Osteocyte (in vitro differentiated cells): ENCODE measurements around the gene TMEM72. TPM values are rescaled to one million over a fixed set of nuclear protein-coding genes. Genes with fewer than 3 reads are reported as not detected.
A peak's percentile ranks its signal among the peaks of the same experiment; 100 is the strongest.

ENCODE experiments used
- DNase-seq: peaks from one replicate; pipeline ENCODE4 v3.0.0; 2021; ENCODE audit warnings: mixed read lengths; ENCODE audit not compliant: unreplicated experiment; ENCODE audit errors: extremely low spot score
- H3K27ac Mint-ChIP-seq: one replicate; pipeline ENCODE4 v1.8.0; 2021; ENCODE audit warnings: mild to moderate bottlenecking, mixed read lengths; ENCODE audit not compliant: unreplicated experiment
- H3K27me3 Mint-ChIP-seq: one replicate; pipeline ENCODE4 v1.8.0; 2021; ENCODE audit warnings: mixed read lengths; ENCODE audit not compliant: unreplicated experiment
- H3K36me3 Mint-ChIP-seq: one replicate; pipeline ENCODE4 v1.8.0; 2021; ENCODE audit warnings: mixed read lengths; ENCODE audit not compliant: unreplicated experiment
- H3K4me1 Mint-ChIP-seq: one replicate; pipeline ENCODE4 v1.8.0; 2021; ENCODE audit warnings: mixed read lengths; ENCODE audit not compliant: unreplicated experiment
- H3K4me3 Mint-ChIP-seq: one replicate; pipeline ENCODE4 v1.8.0; 2021; ENCODE audit warnings: mild to moderate bottlenecking, moderate library complexity, mixed read lengths; ENCODE audit not compliant: unreplicated experiment
- H3K9me3 Mint-ChIP-seq: one replicate; pipeline ENCODE4 v1.8.0; 2021; ENCODE audit warnings: mixed read lengths; ENCODE audit not compliant: unreplicated experiment
- CTCF ChIP-seq: fragments of 200-600 bp; sonication (generic); IDR thresholded peaks from 2 replicates; pipeline ENCODE4 v1.5.0; 2021; ENCODE audit warnings: antibody characterized with exemption, mild to moderate bottlenecking, moderate library complexity
- total RNA-seq: library from RNA; stranded (reverse); gene quantifications from 2 replicates; pipeline ENCODE4 v1.2.1, GENCODE V29; 2021

TMEM72 gene
- total RNA-seq, 1 donor from 2014 or later = not detected

GRCh38 chr10:44950326-44951225 lies 39.4 kb downstream of the TMEM72 start:
- no peaks in the 10 kb centered on the region for H3K36me3 Mint-ChIP-seq
- H3K27ac Mint-ChIP-seq = no peak overlapping the region
- no peak for DNase-seq
- H3K4me1 Mint-ChIP-seq = peaks cover 26% of the 10 kb centered on the region
- H3K27me3 Mint-ChIP-seq = no peaks in the 10 kb centered on the region
- TF ChIP-seq CTCF = no peak
- H3K9me3 Mint-ChIP-seq = peaks cover under 1% of the 10 kb centered on the region
- H3K4me3 Mint-ChIP-seq = no peak overlapping the region

DNA sequence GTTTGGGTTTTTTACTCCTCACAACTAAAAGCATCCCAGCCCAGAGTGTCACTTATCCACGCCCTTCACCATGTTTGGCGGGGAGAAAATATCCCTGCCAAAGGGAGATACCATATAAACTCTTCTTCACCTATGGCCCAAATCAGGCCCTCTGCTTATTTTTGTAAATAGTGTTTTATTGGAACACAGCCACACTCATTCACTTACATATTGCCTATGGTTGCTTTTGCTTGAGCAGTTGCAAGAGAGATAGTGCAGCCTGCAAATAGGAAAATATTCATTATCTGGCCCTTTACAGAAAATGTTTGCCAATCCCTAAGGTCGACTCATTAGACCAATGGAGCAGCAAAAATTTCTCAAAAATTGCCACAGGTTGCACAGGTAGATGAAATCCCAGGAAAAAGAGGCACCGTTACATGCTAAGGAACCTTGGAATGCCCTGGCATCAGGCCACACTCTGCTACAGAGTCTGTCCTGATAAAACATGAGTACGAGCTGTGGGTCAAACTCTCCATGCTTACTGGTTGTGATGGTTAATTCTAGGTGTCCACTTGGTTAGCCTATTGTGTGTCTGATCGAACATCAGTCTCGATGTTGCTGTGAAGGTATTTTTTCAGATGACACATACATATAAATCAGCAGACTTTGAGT lies 40.6 kb downstream of the TMEM72 start:
- Mint-ChIP-seq H3K27me3 (no peaks in the 10 kb centered on the region), H3K4me1 (peaks cover 26% of the 10 kb centered on the region), H3K27ac (no peak overlapping the region), H3K36me3 (peaks cover 8% of the 10 kb centered on the region), H3K4me3 (no peak overlapping the region), H3K9me3 (no peaks in the 10 kb centered on the region)
- no peak for DNase-seq
- TF ChIP-seq CTCF = no peak

DNA sequence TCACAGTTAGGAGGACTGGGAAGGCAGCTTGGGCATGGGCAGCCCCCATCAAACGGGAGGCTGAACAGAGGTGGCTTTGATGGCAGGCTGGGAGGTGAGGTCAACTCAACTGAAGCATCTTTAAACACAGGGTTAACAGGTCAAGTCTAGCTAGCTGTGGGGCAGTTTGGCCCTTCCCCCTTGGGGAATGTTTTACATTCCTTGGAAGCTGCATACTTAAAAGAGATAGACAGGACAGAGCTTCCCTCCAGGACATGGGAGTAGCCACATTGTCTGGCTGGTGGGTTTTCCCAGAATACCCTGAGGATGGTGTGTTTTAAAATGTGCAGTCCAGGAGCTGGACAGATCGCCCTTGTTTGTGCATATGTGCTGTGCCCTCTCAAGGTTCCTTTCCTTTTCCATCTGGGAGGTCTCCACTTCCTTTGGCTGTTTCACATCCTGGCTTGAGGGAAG lies 41.7 kb downstream of the TMEM72 start:
- Mint-ChIP-seq H3K4me3 (no peak overlapping the region), H3K27ac (peak overlapping the region; percentile 32), H3K27me3 (no peaks in the 10 kb centered on the region), H3K36me3 (peaks cover 8% of the 10 kb centered on the region), H3K4me1 (peaks cover 30% of the 10 kb centered on the region), H3K9me3 (peaks cover 4% of the 10 kb centered on the region)
- TF ChIP-seq CTCF = no peak
- no peak for DNase-seq

DNA sequence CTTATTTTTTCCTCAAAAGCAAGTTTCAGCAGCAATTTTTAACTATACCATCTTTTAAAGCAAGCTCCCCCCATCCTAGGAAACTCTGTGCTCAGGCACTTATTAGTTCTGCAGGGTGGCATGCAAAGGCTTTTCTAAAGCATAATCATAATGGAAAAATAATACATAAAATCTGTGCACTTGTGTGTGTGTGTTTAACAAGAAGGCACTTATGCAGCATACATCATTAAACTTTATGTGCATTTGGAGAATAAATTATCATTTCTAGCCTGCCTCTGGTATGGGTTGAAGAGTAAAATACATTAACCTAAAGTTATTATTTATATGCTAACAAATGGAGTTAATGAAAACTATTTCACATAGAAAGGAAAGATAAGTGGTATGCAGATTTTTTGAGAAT lies 42.9 kb downstream of the TMEM72 start:
- no peak overlapping the region for H3K27ac Mint-ChIP-seq
- no peak for DNase-seq
- H3K27me3 Mint-ChIP-seq = no peaks in the 10 kb centered on the region
- H3K9me3 Mint-ChIP-seq = peaks cover 4% of the 10 kb centered on the region
- peaks cover 8% of the 10 kb centered on the region for H3K36me3 Mint-ChIP-seq
- TF ChIP-seq CTCF = no peak
- H3K4me1 Mint-ChIP-seq = peaks cover 41% of the 10 kb centered on the region
- H3K4me3 Mint-ChIP-seq = no peak overlapping the region

- peaks cover 41% of the 10 kb centered on the region for H3K4me1 Mint-ChIP-seq
- no peak overlapping the region for H3K4me3 Mint-ChIP-seq
Measured at GRCh38 chr10:44954962-44955361, 43.8 kb downstream of the TMEM72 start.

More at GRCh38 chr10:44954962-44955361, 43.8 kb downstream of the TMEM72 start:
- TF ChIP-seq CTCF = no peak
- Mint-ChIP-seq H3K9me3 (peaks cover 4% of the 10 kb centered on the region), H3K36me3 (peaks cover 8% of the 10 kb centered on the region), H3K27me3 (no peaks in the 10 kb centered on the region), H3K27ac (no peak overlapping the region)
- DNase-seq = no peak
